Measurements from ENCODE around the gene POMT1.

DNA sequence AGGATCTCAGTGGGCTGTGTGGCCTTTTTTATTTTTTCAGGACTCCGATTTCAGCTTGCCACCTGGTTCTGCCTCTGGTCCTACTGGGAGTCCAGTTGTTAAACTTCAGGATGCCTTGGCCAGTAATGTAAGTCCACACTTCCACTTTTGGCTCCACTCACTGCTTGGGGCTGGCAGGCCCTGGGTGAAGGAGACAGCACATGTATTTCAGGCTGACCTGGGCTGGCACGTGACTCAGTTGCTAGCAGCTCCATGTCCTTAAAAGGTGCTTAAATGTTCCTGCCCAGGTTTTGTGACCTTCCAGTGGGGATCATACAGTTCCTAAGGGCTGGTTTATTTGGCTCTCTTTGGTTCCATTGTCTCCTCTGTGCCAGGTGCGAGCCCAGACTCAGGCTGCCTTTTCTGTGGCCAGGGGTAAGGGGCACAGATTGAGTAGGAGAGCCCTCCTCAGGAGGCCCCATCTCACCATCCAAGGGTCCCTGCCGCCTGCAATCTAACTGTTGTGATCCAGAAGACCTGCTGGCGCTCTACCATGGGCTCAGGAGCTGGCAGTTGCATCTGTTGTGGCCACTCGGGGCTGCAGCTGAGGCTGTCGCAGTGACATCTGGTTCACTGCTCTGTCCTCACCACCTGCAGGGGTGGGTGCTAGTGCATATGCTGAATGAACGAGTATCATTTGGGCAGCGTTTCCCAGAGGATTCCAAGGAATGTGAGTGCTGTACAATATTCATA, 19.2 kb upstream of the POMT1 start:
- TF ChIP-seq, protein P1, sequence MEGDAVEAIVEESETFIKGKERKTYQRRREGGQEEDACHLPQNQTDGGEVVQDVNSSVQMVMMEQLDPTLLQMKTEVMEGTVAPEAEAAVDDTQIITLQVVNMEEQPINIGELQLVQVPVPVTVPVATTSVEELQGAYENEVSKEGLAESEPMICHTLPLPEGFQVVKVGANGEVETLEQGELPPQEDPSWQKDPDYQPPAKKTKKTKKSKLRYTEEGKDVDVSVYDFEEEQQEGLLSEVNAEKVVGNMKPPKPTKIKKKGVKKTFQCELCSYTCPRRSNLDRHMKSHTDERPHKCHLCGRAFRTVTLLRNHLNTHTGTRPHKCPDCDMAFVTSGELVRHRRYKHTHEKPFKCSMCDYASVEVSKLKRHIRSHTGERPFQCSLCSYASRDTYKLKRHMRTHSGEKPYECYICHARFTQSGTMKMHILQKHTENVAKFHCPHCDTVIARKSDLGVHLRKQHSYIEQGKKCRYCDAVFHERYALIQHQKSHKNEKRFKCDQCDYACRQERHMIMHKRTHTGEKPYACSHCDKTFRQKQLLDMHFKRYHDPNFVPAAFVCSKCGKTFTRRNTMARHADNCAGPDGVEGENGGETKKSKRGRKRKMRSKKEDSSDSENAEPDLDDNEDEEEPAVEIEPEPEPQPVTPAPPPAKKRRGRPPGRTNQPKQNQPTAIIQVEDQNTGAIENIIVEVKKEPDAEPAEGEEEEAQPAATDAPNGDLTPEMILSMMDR (IDR thresholded peaks at IDR 0.05; ENCODE audit: low read depth, low read length) = no peak
- TF ChIP-seq, protein P2, sequence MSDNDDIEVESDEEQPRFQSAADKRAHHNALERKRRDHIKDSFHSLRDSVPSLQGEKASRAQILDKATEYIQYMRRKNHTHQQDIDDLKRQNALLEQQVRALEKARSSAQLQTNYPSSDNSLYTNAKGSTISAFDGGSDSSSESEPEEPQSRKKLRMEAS (IDR thresholded peaks at IDR 0.05; ENCODE audit: low read depth, low read length) = no peak
- no peak for TF ChIP-seq POLR2A (IDR thresholded peaks at IDR 0.05; ENCODE audit: extremely low read depth, insufficient read length)

All from NB4 (cell line).